Stimulated activated CD4-positive, alpha-beta T cell treated with anti-CD3 and anti-CD28 coated beads, Interleukin-12 subunit alpha, Interleukin-12 subunit beta, amount 100 ng/mL, for 4 hours (primary cell): ENCODE measurements around the gene MCCC2.
"Not testable (repeated sequence)": the region's sequence is repeated elsewhere in the genome, so short reads cannot be mapped to it uniquely, and the experiment has no call there.

Source experiments
- DNase-seq: peaks from one replicate; pipeline ENCODE4 v3.0.0-alpha.2; 2020

The MCCC2 gene

GRCh38 chr5:71664615-71665014 lies 77.5 kb downstream of the MCCC2 start:
- not testable (repeated sequence) for DNase-seq

- no peak for DNase-seq
Measured at GRCh38 chr5:71666321-71666720, 79.2 kb downstream of the MCCC2 start.

GRCh38 chr5:71677977-71678376 lies 90.8 kb downstream of the MCCC2 start:
- no peak for DNase-seq

GRCh38 chr5:71679714-71680113 lies 92.6 kb downstream of the MCCC2 start:
- DNase-seq: no peak

GRCh38 chr5:71680510-71680909 lies 93.4 kb downstream of the MCCC2 start:
- no peak for DNase-seq

- DNase-seq: no peak
Measured at GRCh38 chr5:71681296-71681695, 94.2 kb downstream of the MCCC2 start.

GRCh38 chr5:71684309-71684708 lies 97.2 kb downstream of the MCCC2 start:
- DNase-seq: no peak

GRCh38 chr5:71693828-71694427 lies 106.8 kb downstream of the MCCC2 start:
- DNase-seq: no peak

- DNase-seq: no peak
Measured at GRCh38 chr5:71695071-71695470, 107.9 kb downstream of the MCCC2 start.

- DNase-seq: no peak
Measured at GRCh38 chr5:71695595-71695994, 108.5 kb downstream of the MCCC2 start.

- DNase-seq: no peak
Measured at GRCh38 chr5:71697967-71698366, 110.8 kb downstream of the MCCC2 start.

GRCh38 chr5:71699233-71699632 lies 112.1 kb downstream of the MCCC2 start:
- DNase-seq: no peak

- DNase-seq: no peak
Measured at GRCh38 chr5:71699751-71700150, 112.6 kb downstream of the MCCC2 start.

GRCh38 chr5:71700803-71701202 lies 113.7 kb downstream of the MCCC2 start:
- no peak for DNase-seq

GRCh38 chr5:71701407-71701806 lies 114.3 kb downstream of the MCCC2 start:
- no peak for DNase-seq

GRCh38 chr5:71703941-71704340 lies 116.8 kb downstream of the MCCC2 start:
- DNase-seq: no peak

GRCh38 chr5:71705421-71705820 lies 118.3 kb downstream of the MCCC2 start:
- DNase-seq: no peak

GRCh38 chr5:71706906-71707305 lies 119.8 kb downstream of the MCCC2 start:
- DNase-seq: no peak
